HG02571 (cell line): ENCODE results near the gene OR1A1.
"Not testable (repeated sequence)": the region's sequence is repeated elsewhere in the genome, so short reads cannot be mapped to it uniquely, and the experiment has no call there.

Experiments used
- ATAC-seq: cut with Tn5 transposase; IDR thresholded peaks from one replicate; pipeline ENCODE4 v1.9.1; 2021; ENCODE audit warnings: mild to moderate bottlenecking, moderate library complexity; ENCODE audit not compliant: unreplicated experiment

Gene OR1A1

GRCh38 chr17:3207367-3207766, at the start of gene OR1A1:
TSS of gene OR1A1 (plus strand) at chr17:3207667. CDS start at chr17:3215621, 7,954 bp downstream.
- no peak for ATAC-seq

DNA sequence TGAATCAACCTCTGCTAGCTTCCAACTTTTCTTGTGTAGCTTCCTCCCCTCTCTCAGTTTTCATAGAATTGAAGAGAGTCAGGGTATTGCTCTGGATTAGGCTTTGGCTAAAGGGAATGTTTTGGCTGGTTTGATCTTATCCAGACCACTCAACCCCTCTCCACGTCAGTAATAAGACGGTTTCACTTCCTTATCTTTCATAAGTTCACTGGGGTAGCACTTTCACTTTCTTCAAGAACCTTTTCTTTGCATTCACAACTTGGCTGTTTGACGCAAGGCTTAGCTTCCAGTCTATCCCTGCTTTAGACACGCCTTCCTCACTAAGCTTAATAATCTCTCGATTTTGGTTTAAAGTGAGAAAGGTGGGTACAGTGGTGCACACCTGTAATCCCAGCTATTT, 39.9 kb upstream of the OR1A1 start:
- no peak for ATAC-seq

- ATAC-seq, result no peak
These were observed 17.5 kb upstream of the OR1A1 start for GRCh38 chr17:3189961-3190360.

- ATAC-seq, result no peak
These were observed 10.2 kb upstream of the OR1A1 start, which contains the start of gene OR1A2 for GRCh38 chr17:3197219-3197618. TSS of gene OR1A2 (plus strand) at chr17:3197519. CDS start at chr17:3197519, 0 bp downstream.

GRCh38 chr17:3208484-3208883, 1.0 kb downstream of the OR1A1 start:
- ATAC-seq, result no peak

GRCh38 chr17:3213001-3213400, 5.5 kb downstream of the OR1A1 start:
- no peak for ATAC-seq

GRCh38 chr17:3213587-3213986, 6.1 kb downstream of the OR1A1 start:
- ATAC-seq, result no peak

- ATAC-seq, result not testable (repeated sequence)
These were observed 12.5 kb downstream of the OR1A1 start for GRCh38 chr17:3219978-3220377.

- ATAC-seq, result no peak
These were observed 14.4 kb downstream of the OR1A1 start for GRCh38 chr17:3221850-3222249.

- no peak for ATAC-seq
These were observed 15.0 kb downstream of the OR1A1 start for GRCh38 chr17:3222505-3222904.

GRCh38 chr17:3224721-3225352, 17.4 kb downstream of the OR1A1 start:
- ATAC-seq, result not testable (repeated sequence)

- not testable (repeated sequence) for ATAC-seq
These were observed 24.8 kb downstream of the OR1A1 start for GRCh38 chr17:3232300-3232699.

GRCh38 chr17:3238685-3239084, 31.2 kb downstream of the OR1A1 start:
- not testable (repeated sequence) for ATAC-seq

DNA sequence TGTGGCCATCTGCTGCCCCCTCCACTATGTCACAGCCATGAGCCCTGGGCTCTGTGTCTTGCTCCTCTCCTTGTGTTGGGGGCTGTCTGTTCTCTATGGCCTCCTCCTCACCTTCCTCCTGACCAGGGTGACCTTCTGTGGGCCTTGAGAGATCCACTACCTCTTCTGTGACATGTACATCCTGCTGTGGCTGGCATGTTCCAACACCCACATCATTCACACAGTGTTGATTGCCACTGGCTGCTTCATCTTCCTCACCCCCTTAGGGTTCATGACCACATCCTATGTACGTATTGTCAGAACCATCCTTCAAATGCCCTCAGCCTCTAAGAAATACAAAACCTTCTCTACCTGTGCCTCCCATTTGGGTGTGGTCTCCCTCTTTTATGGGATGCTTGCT, 33.6 kb downstream of the OR1A1 start:
- ATAC-seq, result not testable (repeated sequence)

GRCh38 chr17:3244841-3245240, 37.4 kb downstream of the OR1A1 start:
- ATAC-seq, result not testable (repeated sequence)

- ATAC-seq, result not testable (repeated sequence)
These were observed 41.5 kb downstream of the OR1A1 start for GRCh38 chr17:3249013-3249412.

DNA sequence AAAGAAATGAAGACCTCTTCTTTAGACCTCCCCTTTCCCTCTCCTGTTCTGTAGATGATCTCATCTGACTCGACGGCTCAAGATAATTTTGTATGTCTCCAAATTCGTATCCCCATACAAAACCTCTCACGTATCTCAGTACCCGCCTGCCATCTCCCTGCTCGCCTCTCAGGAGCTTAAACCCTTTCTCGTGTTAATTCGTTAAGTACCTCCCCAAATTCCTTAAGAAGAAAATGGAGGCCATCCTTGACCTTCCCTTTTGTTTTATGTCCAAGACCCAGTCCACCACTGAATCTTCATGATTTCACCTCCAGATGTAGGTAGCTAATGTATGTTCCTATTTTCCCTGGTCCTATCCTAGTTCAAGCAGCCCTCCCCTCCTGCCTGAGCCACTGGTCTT, 49.1 kb downstream of the OR1A1 start:
- no peak for ATAC-seq

DNA sequence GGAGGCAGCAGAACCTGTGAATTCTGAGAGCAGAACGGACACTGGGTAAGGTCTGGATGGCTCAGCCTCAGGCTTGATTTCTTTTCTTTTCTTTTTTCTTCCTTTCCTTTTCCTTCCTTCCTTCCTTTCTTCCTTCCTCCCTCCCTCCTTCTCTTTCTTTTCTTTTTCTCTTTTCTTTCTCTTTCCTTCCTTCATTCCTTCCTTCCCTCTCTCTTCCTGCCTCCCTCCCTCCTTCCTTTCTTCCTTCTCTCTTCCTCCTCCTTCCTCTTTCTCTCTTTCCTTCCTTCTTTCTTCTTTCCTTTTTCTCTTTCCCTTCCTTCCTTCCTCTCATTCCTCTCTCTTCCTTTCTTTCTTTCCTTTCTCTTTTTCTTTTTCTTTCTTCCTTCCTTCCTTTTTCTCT, 52.7 kb downstream of the OR1A1 start:
- no peak for ATAC-seq

- no peak for ATAC-seq
These were observed 53.1 kb downstream of the OR1A1 start for GRCh38 chr17:3260600-3260999.
